ENCODE measurements around the gene CORO1C.
A peak's percentile ranks its signal among the peaks of the same experiment; 100 is the strongest.

The CORO1C gene

DNA sequence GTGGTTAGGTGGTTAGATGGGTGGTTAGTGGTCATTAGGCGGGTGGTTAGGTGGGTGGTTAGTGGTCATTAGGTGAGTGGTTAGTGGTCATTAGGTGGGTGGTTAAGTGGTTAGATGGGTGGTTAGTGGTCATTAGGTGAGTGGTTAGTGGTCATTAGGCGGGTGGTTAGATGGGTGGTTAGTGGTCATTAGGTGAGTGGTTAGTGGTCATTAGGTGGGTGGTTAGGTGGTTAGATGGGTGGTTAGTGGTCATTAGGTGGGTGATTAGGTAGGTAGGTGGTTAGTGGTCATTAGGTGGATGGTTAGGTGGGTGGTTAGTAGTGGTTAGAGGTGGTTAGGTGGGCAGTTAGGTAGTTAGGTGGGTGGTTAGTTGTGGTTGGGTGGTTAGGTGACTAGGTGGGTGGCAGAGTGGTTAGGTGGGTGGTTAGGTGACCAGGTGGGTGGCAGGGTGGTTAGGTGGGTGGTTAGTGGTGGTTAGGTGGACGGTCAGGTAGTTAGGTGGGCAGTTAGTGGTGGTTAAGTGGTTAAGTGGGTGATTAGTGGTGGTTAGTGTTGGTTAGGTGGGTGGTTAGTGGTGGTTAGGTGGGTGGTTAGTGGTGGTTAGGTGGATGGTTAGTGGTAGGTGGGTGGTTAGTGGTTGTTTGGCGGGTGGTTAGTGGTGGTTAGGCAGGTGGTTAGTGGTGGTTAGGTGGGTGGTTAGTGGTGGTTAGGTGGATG, 125.5 kb downstream of the CORO1C start:
- DNase-seq, result no peak

- no peak for DNase-seq
Observed at GRCh38 chr12:108605000-108605689, 126.2 kb downstream of the CORO1C start.

DNA sequence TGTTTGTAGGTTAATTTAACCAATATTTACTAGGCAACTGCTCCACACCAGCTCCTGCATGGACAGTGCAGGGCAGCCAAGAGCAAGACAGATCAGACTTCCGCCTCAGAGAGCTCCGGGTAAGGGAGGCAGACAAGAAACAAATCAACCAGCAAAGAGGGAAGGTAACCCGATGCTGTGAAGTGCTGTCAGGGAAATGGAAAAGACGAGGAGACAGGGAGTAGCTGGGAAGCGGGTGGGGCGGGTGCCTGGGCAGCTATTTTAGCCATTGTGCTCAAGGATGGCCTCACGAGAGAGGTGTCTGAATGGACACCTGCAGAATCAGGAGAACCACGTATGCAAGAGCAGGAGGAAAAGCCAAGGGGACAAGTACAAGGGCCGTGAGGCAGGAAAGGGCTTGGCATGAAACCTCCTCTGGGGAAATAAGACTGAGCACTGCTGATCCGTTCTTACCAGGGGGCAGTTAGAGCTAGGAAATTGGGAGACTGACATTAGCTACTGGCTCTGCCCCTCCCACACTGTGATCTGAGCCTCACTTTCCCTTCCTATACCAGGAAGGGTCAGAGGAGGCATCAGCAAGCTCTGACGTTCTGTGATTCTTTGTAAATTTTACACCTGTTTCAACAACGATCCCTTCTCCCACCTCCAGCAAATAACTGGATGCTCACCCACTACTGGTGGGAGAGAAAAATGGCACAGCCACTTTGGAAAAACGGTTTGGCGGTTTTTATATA, 126.9 kb downstream of the CORO1C start:
- DNase-seq, result no peak

GRCh38 chr12:108603743-108604142, 127.6 kb downstream of the CORO1C start:
- DNase-seq, result no peak

DNA sequence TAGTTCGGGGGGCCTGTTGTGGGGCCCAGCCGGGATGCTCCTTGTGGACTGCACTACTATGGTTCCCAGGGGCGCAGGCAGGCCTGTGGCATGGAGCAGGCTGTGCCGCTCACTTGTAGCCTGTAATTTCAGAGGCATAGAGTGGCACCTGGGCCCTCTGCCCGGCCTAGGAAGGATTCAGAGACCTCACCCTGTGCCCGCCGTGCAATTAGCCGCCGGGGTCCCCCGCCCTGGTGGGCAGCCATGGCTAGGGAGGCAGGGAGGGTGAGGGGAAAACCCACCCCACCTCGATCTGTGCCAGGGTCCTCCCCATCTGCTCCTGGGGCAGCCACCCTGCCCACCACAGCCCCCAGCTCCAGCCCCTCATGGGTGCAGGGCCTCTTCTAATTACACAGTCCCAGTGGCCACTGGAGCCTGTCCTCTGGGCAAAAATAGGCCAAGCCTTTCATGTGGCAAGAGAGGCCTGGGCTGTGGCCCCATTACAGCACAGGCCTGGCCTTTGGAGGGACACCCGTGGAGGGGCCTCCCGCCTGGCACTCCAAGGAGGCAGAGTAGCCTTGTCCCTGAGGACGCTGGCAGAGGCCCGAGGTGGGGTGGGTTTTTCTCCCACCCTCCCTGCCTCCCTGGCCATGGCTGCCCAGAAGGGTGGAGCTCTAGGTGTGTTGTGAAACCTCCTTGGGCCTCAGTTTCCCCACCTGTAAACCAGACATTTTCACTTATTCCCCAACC, 128.2 kb downstream of the CORO1C start:
- no peak for DNase-seq

DNA sequence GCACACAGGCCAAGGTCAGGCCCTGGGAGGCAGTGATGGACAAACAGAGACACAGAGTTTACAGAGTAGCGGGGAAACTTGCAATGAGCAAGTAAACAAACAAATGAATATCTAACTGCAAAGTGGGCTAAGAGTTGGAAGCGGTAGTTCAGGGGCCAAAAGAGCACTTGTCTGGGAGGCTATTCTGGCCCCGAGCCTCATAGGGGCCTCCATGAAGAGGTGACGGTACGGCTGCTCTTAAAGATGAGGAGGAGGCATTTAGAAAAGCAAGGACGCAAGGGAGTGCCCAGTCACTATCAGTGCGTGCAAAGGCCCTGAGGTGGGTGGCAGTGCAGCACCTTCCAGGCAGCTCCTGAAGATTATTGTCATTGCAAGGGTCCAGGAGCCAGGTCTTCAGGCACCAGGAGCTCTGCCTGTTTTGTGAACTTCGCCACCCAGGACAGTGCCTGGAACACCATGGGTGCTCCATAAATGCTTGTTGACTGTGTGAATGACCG, 129.1 kb downstream of the CORO1C start:
- DNase-seq, result no peak

GRCh38 chr12:108600702-108601007, 130.7 kb downstream of the CORO1C start:
- DNase-seq, result no peak

GRCh38 chr12:108599948-108600701, 131.2 kb downstream of the CORO1C start:
- DNase-seq, result no peak

- no peak for DNase-seq
Observed at GRCh38 chr12:108599541-108599940, 131.8 kb downstream of the CORO1C start.

DNA sequence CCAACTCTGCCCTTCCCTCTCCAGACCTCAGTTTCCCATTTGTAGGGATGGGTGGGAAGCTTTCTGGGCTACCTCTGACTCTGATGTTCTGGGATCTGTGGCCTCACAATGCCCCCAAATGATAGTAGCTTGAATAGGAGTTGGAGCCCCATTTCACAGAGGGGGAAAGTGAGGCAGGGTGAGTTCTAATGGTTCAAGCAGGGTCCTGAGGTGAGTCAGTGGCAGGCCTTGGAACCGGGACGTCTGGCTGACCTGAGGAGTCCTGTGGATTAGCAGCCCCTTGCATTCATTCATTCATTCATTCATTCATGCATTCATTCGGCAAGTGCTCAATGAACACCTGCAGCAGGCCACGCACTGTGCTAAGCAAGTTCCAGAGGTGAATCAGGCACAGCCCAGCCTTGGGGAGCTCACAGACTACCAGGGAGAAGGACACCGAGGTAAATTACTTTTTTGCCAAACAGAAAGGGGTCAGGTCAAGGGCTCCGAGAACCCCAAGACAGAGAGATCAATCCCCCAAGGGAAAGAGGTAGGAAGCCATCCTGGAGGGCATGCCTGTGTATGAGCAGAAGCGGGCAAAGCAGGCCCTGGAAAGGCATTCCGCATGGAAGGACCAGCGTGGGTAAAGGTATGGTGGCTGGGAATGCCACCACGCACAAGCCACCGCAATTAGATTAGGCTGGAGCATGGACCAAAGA, 132.6 kb downstream of the CORO1C start:
- no peak for DNase-seq

DNA sequence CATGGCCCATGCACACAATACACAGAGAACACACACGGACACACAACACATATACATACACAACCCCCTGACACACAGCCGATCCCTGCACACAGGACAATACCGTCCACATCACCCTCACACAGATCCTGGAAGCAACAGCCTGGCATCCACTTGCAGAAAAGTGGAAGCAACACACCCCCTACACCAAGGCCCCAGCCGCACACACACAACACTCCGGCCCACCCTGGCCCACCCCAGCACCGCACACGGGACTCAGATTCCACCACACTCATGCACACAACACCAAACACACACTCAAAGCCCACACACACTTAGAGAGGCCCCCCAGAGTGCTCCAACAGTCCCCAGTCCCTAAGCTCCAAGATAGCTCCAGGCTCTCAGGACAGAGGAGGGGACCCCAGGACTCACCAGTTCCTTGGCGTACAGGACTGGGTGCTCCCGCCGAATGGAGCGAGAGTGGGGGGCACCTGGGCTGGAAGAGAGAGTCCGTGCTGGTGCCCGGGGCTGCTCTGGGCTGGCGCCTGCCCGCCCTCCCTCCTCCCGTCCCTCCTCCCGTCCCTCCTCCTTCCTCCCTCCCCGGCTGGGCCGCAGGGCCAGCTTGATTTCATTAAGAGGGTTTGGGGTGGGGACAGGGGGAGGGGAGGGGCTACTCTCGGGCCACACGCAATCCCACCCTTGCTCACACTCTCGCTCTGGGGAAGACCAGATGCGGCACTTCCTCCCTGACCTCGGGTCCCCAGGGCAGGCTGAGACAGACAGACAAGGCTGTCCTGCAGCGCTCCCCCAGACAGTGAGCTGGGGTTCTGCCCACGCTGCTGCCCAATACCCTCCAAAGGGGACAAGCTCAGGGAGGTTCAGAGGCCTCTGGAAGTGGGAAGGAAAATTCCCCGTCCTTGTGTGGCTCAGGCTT, 133.5 kb downstream of the CORO1C start, which contains the start of gene TMEM119:
Gene TMEM119, minus strand, starts transcription at position 526 of the 913 bp plus-strand sequence. CDS start 5,701 bp downstream, outside the sequence.
- DNase-seq, result peak in 9 of 58 donors; percentile 3 to 30 (median 22)

DNA sequence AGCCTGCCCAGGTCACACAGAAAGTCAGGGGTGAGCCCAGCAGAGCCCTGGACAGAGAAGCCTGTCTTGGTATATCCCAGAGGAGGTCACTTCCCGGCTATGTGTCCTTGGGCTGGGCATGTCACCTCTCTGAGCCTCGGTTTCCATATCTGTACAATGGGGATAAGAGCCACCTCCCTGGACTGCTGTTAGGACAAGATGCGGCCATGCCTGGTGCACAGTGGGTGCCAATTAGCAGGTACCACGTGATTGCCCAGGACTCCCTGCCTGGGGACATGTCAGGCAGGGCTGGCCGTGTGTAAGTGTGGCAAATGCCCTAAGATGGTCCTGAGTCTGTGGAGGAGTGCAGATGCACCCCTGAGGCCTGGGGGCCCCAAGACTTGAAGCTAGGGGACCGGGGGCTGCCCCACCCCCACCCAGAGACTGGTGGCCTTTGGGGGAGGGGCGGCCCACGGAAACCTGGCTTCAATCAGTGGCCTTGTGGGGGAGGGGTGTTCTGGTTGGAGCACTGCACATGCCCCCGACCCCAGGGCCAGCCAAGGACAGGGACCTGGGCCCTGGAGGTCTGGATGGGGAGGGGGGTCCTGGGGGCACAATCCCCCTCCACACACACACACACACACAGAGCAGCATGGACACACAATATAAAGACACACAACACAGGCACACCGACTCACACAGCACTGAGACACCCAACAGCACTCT, 134.3 kb downstream of the CORO1C start:
- no peak for DNase-seq

GRCh38 chr12:108595711-108596647, 135.3 kb downstream of the CORO1C start:
- DNase-seq, result no peak
